ENCODE data around the gene SIK2.

The SIK2 gene

DNA sequence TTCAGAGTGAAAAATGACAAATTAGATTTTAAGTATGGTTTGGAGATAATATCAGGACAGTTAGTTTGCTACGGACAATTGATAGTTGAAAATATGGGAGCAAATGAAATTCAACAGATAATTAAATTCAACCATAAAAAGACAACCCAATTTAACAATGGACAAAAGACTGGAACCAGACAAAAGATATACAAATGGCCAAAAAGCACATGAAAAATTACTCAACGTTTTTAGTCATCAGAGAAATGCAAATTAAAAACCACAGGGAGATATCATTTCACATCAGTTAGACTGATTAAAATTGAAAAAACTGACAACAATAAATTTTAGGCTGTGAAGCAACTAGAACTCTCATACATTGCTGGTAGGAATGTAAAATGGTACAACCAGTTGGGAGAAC, 27.2 kb downstream of the SIK2 start (continued):
- TF ChIP-seq, protein P1, sequence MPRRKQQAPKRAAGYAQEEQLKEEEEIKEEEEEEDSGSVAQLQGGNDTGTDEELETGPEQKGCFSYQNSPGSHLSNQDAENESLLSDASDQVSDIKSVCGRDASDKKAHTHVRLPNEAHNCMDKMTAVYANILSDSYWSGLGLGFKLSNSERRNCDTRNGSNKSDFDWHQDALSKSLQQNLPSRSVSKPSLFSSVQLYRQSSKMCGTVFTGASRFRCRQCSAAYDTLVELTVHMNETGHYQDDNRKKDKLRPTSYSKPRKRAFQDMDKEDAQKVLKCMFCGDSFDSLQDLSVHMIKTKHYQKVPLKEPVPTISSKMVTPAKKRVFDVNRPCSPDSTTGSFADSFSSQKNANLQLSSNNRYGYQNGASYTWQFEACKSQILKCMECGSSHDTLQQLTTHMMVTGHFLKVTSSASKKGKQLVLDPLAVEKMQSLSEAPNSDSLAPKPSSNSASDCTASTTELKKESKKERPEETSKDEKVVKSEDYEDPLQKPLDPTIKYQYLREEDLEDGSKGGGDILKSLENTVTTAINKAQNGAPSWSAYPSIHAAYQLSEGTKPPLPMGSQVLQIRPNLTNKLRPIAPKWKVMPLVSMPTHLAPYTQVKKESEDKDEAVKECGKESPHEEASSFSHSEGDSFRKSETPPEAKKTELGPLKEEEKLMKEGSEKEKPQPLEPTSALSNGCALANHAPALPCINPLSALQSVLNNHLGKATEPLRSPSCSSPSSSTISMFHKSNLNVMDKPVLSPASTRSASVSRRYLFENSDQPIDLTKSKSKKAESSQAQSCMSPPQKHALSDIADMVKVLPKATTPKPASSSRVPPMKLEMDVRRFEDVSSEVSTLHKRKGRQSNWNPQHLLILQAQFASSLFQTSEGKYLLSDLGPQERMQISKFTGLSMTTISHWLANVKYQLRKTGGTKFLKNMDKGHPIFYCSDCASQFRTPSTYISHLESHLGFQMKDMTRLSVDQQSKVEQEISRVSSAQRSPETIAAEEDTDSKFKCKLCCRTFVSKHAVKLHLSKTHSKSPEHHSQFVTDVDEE (CRISPR knock-in tag; IDR thresholded peaks at IDR 0.05), result no peak
- TF ChIP-seq ZNF8 (CRISPR knock-in tag; IDR thresholded peaks at IDR 0.05), result 0 out of 2 replicates have a peak, but pooled peaks have one; percentile 11
- TF ChIP-seq BACH2 (CRISPR knock-in tag; IDR thresholded peaks at IDR 0.05; ENCODE audit: borderline replicate concordance), result no peak
- no peak for TF ChIP-seq CSDC2 (CRISPR knock-in tag; IDR thresholded peaks at IDR 0.05)

DNA sequence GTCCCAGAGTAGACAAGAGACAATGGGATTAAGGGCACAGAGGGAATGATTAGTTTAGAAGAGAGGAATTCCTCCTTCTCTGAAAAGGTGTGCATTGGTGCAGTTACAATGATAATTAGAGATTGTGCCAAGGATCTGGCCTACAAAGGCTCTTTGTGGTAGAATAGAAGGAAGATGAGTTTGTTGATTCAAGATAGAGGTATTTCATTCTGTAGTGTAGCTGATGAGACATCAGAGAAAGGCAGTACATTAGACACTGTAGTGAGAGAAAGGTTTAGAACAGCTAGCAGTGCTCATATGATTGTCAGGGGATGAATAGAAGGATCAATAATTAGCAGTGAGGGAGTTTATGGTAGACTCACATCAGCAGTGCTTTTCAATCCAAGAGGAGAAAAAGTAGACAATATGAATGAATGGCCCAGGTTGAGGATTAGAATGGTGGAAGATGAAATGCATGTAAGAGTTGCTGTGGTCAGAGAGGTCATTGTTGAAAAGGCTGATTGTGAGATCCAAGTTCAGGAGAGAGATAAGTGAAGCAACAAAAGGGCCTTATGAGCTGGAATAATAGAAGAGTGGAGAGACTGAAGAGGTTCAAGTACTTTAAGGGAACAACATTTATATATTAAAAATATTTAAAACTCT, 28.9 kb downstream of the SIK2 start:
- no peak; the same call in 2 of the 3 replicates for ATAC-seq
- no peak for TF ChIP-seq CSDC2 (CRISPR knock-in tag; IDR thresholded peaks at IDR 0.05)
- no peak for TF ChIP-seq ARNTL (CRISPR knock-in tag; IDR thresholded peaks at IDR 0.05; ENCODE audit: borderline replicate concordance, low read depth)
- no peak for TF ChIP-seq PPARA (CRISPR knock-in tag; IDR thresholded peaks at IDR 0.05; ENCODE audit: borderline replicate concordance)
- no peak for TF ChIP-seq ZFP30 (CRISPR knock-in tag; IDR thresholded peaks at IDR 0.05)
- TF ChIP-seq OSR1 (CRISPR knock-in tag; IDR thresholded peaks at IDR 0.05), result no peak
- TF ChIP-seq ZNF8 (CRISPR knock-in tag; IDR thresholded peaks at IDR 0.05), result no peak
- no peak for TF ChIP-seq TOX (CRISPR knock-in tag; IDR thresholded peaks at IDR 0.05; ENCODE audit: borderline replicate concordance)
- TF ChIP-seq GLIS3 (CRISPR knock-in tag; IDR thresholded peaks at IDR 0.05), result no peak
- TF ChIP-seq, protein P2, sequence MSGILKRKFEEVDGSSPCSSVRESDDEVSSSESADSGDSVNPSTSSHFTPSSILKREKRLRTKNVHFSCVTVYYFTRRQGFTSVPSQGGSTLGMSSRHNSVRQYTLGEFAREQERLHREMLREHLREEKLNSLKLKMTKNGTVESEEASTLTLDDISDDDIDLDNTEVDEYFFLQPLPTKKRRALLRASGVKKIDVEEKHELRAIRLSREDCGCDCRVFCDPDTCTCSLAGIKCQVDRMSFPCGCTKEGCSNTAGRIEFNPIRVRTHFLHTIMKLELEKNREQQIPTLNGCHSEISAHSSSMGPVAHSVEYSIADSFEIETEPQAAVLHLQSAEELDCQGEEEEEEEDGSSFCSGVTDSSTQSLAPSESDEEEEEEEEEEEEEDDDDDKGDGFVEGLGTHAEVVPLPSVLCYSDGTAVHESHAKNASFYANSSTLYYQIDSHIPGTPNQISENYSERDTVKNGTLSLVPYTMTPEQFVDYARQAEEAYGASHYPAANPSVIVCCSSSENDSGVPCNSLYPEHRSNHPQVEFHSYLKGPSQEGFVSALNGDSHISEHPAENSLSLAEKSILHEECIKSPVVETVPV (CRISPR knock-in tag; IDR thresholded peaks at IDR 0.05), result no peak
- TF ChIP-seq, protein P3, sequence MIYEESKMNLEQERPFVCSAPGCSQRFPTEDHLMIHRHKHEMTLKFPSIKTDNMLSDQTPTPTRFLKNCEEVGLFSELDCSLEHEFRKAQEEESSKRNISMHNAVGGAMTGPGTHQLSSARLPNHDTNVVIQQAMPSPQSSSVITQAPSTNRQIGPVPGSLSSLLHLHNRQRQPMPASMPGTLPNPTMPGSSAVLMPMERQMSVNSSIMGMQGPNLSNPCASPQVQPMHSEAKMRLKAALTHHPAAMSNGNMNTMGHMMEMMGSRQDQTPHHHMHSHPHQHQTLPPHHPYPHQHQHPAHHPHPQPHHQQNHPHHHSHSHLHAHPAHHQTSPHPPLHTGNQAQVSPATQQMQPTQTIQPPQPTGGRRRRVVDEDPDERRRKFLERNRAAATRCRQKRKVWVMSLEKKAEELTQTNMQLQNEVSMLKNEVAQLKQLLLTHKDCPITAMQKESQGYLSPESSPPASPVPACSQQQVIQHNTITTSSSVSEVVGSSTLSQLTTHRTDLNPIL (CRISPR knock-in tag; IDR thresholded peaks at IDR 0.05; ENCODE audit: low read depth), result no peak
- TF ChIP-seq ZNF565 (CRISPR knock-in tag; conservative IDR thresholded peaks at IDR 0.05; ENCODE audit: low read depth), result no peak
- no peak for TF ChIP-seq ISL1 (CRISPR knock-in tag; IDR thresholded peaks at IDR 0.05)
- TF ChIP-seq ZFP3 (CRISPR knock-in tag; IDR thresholded peaks at IDR 0.05), result no peak
- TF ChIP-seq SNAI2 (CRISPR knock-in tag; IDR thresholded peaks at IDR 0.05), result no peak
- no peak for TF ChIP-seq ZC3H10 (CRISPR knock-in tag; IDR thresholded peaks at IDR 0.05)
- no peak for TF ChIP-seq ESRRG (CRISPR knock-in tag; IDR thresholded peaks at IDR 0.05)
- TF ChIP-seq BACH2 (CRISPR knock-in tag; IDR thresholded peaks at IDR 0.05; ENCODE audit: borderline replicate concordance), result no peak

DNA sequence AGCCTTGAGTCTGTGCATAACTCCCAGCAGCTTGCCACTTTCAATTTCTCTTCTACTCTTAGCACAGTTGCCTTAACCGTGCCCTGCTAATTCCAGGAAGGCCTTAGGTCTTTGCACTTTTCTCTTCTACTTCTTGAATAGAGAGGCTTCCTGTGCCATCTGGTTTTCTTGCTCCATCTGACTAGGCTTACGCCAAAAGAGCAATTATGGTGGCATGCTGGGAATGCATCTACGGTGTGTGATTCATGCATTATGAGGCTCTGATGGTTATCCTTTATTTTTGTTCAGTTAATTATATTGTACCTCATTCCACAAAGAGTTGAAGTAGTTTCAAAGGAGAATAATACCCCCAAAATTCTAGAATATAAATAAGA, 29.4 kb downstream of the SIK2 start:
- peak; percentile 73 for ATAC-seq
- no peak for TF ChIP-seq ZNF70 (CRISPR knock-in tag; IDR thresholded peaks at IDR 0.05)
- no peak for TF ChIP-seq ZFP3 (CRISPR knock-in tag; IDR thresholded peaks at IDR 0.05)
- TF ChIP-seq TOX (CRISPR knock-in tag; IDR thresholded peaks at IDR 0.05; ENCODE audit: borderline replicate concordance), result no peak
- TF ChIP-seq ZFP30 (CRISPR knock-in tag; IDR thresholded peaks at IDR 0.05), result no peak
- TF ChIP-seq RARB (CRISPR knock-in tag; IDR thresholded peaks at IDR 0.05), result no peak
- TF ChIP-seq ZNF565 (CRISPR knock-in tag; conservative IDR thresholded peaks at IDR 0.05; ENCODE audit: low read depth), result no peak
- TF ChIP-seq ISL1 (CRISPR knock-in tag; IDR thresholded peaks at IDR 0.05), result peak; percentile 96
- TF ChIP-seq SNAI2 (CRISPR knock-in tag; IDR thresholded peaks at IDR 0.05), result peak; percentile 72; the same call in 1 of the 2 replicates
- TF ChIP-seq ZNF8 (CRISPR knock-in tag; IDR thresholded peaks at IDR 0.05), result no peak
- no peak for TF ChIP-seq PPARA (CRISPR knock-in tag; IDR thresholded peaks at IDR 0.05; ENCODE audit: borderline replicate concordance)
- TF ChIP-seq, protein P4, sequence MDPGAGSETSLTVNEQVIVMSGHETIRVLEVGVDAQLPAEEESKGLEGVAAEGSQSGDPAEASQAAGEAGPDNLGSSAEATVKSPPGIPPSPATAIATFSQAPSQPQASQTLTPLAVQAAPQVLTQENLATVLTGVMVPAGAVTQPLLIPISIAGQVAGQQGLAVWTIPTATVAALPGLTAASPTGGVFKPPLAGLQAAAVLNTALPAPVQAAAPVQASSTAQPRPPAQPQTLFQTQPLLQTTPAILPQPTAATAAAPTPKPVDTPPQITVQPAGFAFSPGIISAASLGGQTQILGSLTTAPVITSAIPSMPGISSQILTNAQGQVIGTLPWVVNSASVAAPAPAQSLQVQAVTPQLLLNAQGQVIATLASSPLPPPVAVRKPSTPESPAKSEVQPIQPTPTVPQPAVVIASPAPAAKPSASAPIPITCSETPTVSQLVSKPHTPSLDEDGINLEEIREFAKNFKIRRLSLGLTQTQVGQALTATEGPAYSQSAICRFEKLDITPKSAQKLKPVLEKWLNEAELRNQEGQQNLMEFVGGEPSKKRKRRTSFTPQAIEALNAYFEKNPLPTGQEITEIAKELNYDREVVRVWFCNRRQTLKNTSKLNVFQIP (CRISPR knock-in tag; IDR thresholded peaks at IDR 0.05; ENCODE audit: borderline replicate concordance, low read depth), result no peak
- TF ChIP-seq BACH2 (CRISPR knock-in tag; IDR thresholded peaks at IDR 0.05; ENCODE audit: borderline replicate concordance), result no peak
- no peak for TF ChIP-seq OSR1 (CRISPR knock-in tag; IDR thresholded peaks at IDR 0.05)
- TF ChIP-seq, protein P1 (CRISPR knock-in tag; IDR thresholded peaks at IDR 0.05), result no peak
- no peak for TF ChIP-seq ARNTL (CRISPR knock-in tag; IDR thresholded peaks at IDR 0.05; ENCODE audit: borderline replicate concordance, low read depth)
- no peak for TF ChIP-seq CSDC2 (CRISPR knock-in tag; IDR thresholded peaks at IDR 0.05)
- TF ChIP-seq, protein P5, sequence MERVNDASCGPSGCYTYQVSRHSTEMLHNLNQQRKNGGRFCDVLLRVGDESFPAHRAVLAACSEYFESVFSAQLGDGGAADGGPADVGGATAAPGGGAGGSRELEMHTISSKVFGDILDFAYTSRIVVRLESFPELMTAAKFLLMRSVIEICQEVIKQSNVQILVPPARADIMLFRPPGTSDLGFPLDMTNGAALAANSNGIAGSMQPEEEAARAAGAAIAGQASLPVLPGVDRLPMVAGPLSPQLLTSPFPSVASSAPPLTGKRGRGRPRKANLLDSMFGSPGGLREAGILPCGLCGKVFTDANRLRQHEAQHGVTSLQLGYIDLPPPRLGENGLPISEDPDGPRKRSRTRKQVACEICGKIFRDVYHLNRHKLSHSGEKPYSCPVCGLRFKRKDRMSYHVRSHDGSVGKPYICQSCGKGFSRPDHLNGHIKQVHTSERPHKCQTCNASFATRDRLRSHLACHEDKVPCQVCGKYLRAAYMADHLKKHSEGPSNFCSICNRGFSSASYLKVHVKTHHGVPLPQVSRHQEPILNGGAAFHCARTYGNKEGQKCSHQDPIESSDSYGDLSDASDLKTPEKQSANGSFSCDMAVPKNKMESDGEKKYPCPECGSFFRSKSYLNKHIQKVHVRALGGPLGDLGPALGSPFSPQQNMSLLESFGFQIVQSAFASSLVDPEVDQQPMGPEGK (CRISPR knock-in tag; IDR thresholded peaks at IDR 0.05; ENCODE audit: borderline replicate concordance), result no peak
- peak; percentile 58; the same call in 1 of the 2 replicates for TF ChIP-seq TCF4 (CRISPR knock-in tag; IDR thresholded peaks at IDR 0.05; ENCODE audit: borderline replicate concordance)
